ENCODE measurements around the gene CTSE. TPM values are rescaled to one million over a fixed set of nuclear protein-coding genes. Genes with fewer than 3 reads are reported as not detected.

CTSE gene
- total RNA-seq, 1 donor from 2014 or later = not detected

GRCh38 chr1:206015071-206015470 lies 8.6 kb downstream of the CTSE start:
- TF ChIP-seq CTCF (IDR thresholded peaks at IDR 0.05) = no peak
- Mint-ChIP-seq H3K9me3 (ENCODE audit: unreplicated experiment) (no peaks in the 10 kb centered on the region), H3K36me3 (ENCODE audit: unreplicated experiment) (no peaks in the 10 kb centered on the region), H3K27ac (ENCODE audit: unreplicated experiment) (no peak overlapping the region), H3K4me3 (ENCODE audit: unreplicated experiment) (no peak overlapping the region), H3K27me3 (ENCODE audit: unreplicated experiment) (peaks cover 25% of the 10 kb centered on the region), H3K4me1 (ENCODE audit: unreplicated experiment) (no peaks in the 10 kb centered on the region)
- DNase-seq (ENCODE audit: extremely low spot score, unreplicated experiment) = no peak

GRCh38 chr1:206014601-206015000 lies 9.1 kb downstream of the CTSE start:
- no peaks in the 10 kb centered on the region for H3K9me3 Mint-ChIP-seq (ENCODE audit: unreplicated experiment)
- no peaks in the 10 kb centered on the region for H3K4me1 Mint-ChIP-seq (ENCODE audit: unreplicated experiment)
- no peak for TF ChIP-seq CTCF (IDR thresholded peaks at IDR 0.05)
- H3K4me3 Mint-ChIP-seq (ENCODE audit: unreplicated experiment) = no peak overlapping the region
- no peak for DNase-seq (ENCODE audit: extremely low spot score, unreplicated experiment)
- peaks cover 25% of the 10 kb centered on the region for H3K27me3 Mint-ChIP-seq (ENCODE audit: unreplicated experiment)
- no peak overlapping the region for H3K27ac Mint-ChIP-seq (ENCODE audit: unreplicated experiment)
- H3K36me3 Mint-ChIP-seq (ENCODE audit: unreplicated experiment) = no peaks in the 10 kb centered on the region

- H3K9me3 Mint-ChIP-seq (ENCODE audit: unreplicated experiment) = no peaks in the 10 kb centered on the region
These were observed 10.5 kb downstream of the CTSE start for GRCh38 chr1:206013026-206013795.

GRCh38 chr1:206012086-206012859 lies 11.4 kb downstream of the CTSE start:
- H3K36me3 Mint-ChIP-seq (ENCODE audit: unreplicated experiment) = no peaks in the 10 kb centered on the region
- DNase-seq (ENCODE audit: extremely low spot score, unreplicated experiment) = no peak
- no peak overlapping the region for H3K27ac Mint-ChIP-seq (ENCODE audit: unreplicated experiment)
- H3K4me3 Mint-ChIP-seq (ENCODE audit: unreplicated experiment) = no peak overlapping the region
- no peaks in the 10 kb centered on the region for H3K9me3 Mint-ChIP-seq (ENCODE audit: unreplicated experiment)
- TF ChIP-seq CTCF (IDR thresholded peaks at IDR 0.05) = no peak
- no peaks in the 10 kb centered on the region for H3K4me1 Mint-ChIP-seq (ENCODE audit: unreplicated experiment)
- H3K27me3 Mint-ChIP-seq (ENCODE audit: unreplicated experiment) = peaks cover 9% of the 10 kb centered on the region

More at GRCh38 chr1:206013026-206013795, 10.5 kb downstream of the CTSE start:
- DNase-seq (ENCODE audit: extremely low spot score, unreplicated experiment) = no peak
- H3K27me3 Mint-ChIP-seq (ENCODE audit: unreplicated experiment) = peaks cover 16% of the 10 kb centered on the region
- H3K4me3 Mint-ChIP-seq (ENCODE audit: unreplicated experiment) = no peak overlapping the region
- no peaks in the 10 kb centered on the region for H3K4me1 Mint-ChIP-seq (ENCODE audit: unreplicated experiment)
- no peak overlapping the region for H3K27ac Mint-ChIP-seq (ENCODE audit: unreplicated experiment)
- no peak for TF ChIP-seq CTCF (IDR thresholded peaks at IDR 0.05)
- no peaks in the 10 kb centered on the region for H3K36me3 Mint-ChIP-seq (ENCODE audit: unreplicated experiment)

GRCh38 chr1:206011057-206011456 lies 12.6 kb downstream of the CTSE start:
- H3K9me3 Mint-ChIP-seq (ENCODE audit: unreplicated experiment) = no peaks in the 10 kb centered on the region
- no peak for DNase-seq (ENCODE audit: extremely low spot score, unreplicated experiment)
- H3K36me3 Mint-ChIP-seq (ENCODE audit: unreplicated experiment) = no peaks in the 10 kb centered on the region
- H3K27me3 Mint-ChIP-seq (ENCODE audit: unreplicated experiment) = peaks cover 10% of the 10 kb centered on the region
- no peak for TF ChIP-seq CTCF (IDR thresholded peaks at IDR 0.05)
- no peaks in the 10 kb centered on the region for H3K4me1 Mint-ChIP-seq (ENCODE audit: unreplicated experiment)
- H3K27ac Mint-ChIP-seq (ENCODE audit: unreplicated experiment) = no peak overlapping the region
- H3K4me3 Mint-ChIP-seq (ENCODE audit: unreplicated experiment) = no peak overlapping the region

Data from osteocyte (in vitro differentiated cells).